ENCODE results near the gene QSOX1.
"Not testable (repeated sequence)": the region's sequence is repeated elsewhere in the genome, so short reads cannot be mapped to it uniquely, and the experiment has no call there.

The QSOX1 gene

DNA sequence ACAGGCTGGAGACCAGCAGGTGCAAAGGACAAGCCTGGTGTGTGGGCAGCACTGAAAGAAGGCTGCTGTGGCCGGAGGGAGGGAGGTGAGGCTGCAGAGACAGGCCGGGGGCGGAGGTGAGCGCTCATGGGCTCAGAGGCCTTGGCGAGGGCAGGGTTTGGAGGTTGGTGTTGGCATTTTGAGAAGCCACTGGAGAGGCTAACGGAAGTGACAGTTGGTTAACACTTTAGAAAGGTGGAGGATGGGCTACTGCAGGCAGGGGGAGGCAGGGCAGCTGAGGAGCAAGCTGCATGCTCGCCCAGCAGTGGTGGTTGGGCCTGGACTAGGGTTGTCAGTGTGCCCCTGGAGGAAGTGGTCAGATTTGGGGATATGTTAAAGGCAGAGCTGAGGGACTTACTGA is 37.5 kb downstream of the QSOX1 start:
- DNase-seq, result no peak

DNA sequence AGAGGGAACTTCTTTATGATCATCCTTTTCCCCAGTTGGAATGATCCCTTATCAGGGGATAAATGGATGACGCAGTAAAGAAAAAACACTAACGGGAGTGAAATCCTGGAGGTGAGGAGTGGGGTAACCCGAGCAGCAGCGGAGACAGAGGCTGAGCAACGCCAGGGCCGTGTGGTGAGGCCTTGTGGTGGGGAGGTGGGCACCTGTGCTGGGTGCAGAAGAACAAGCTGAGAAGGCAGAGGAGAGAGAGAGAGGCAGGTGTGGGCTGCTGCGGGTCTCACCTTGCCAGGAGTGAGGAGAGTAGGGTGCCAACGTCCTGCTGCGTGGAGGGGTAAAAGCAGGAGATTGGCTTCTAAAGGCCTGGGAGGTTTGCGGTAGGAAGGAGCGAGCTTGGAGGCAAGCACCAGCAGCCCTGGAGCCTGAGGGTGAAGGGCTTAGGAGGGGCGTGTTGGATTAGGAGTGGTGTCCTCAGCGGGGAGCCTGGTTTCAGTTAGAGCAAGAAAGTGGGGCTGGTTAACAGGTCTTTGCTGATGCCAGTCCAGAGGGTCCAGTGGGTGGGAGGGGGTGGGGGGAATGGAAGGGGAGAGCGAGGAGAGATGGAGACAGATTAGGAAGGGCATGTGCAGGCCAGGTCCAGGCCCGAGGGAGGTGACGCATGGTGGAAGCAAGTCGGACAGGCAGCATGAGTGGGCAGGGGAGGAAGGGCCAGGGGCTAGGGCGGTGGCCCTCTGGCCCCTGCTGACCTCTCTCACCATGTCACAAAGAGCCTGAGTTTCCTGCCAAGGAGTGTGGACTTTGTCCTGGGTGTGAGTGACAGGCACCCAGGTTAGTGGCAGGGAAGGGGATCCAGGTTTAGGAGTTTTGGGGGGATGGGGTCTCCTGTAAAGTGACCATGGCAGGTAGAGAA is 38.7 kb downstream of the QSOX1 start:
- no peak for DNase-seq

- no peak for DNase-seq
Observed at GRCh38 chr1:180194048-180194425, 39.4 kb downstream of the QSOX1 start.

GRCh38 chr1:180194546-180195207 is 40.0 kb downstream of the QSOX1 start:
- peak; percentile 32 to 61 (median 51) for DNase-seq

DNA sequence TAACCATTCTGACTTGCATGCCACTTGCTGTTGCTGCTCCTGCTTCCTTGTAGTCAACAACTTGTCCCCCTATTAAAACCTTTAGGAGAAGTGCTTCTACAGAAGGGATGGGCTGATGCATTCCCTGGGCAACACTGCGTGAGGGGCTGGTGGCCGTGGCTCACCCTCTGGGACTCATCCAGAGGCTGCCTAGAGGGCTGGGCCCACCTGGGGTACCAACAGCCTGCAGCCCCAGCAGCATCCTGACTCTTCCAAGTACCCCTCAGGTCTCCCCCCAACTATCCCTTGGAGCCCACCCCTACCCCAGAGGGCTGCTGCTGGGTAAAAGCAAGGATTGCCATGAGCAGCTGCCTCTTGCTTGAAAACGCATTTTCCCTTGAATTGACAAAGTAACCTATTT is 40.7 kb downstream of the QSOX1 start:
- DNase-seq, result no peak

GRCh38 chr1:180195916-180196315 is 41.2 kb downstream of the QSOX1 start:
- no peak for DNase-seq

GRCh38 chr1:180196436-180197003 is 41.9 kb downstream of the QSOX1 start:
- DNase-seq, result no peak

DNA sequence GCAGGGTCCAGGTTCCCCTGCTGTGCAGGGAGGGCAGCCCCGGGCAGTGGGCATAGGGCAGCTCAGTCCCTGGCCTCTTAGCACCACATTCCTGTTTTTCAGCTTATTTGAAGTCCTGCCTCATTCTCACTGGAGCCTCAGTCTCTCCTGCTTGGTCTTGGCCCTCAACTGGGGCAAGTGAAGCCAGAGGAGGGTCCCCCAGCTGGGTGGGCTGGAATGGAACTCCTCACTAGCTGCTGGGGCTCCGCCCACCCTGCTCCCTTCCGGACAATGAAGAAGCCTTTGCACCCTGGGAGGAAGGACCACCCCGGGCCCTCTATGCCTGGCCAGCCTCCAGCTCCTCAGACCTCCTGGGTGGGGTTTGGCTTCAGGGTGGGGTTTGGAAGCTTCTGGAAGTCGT is 42.6 kb downstream of the QSOX1 start:
- DNase-seq, result no peak

- peak in 2 of 3 experiments; percentile 5 to 9 for DNase-seq
Observed at GRCh38 chr1:180198196-180198595, 43.5 kb downstream of the QSOX1 start.

- no peak for DNase-seq
Observed at GRCh38 chr1:180198611-180199010, 43.9 kb downstream of the QSOX1 start.

DNA sequence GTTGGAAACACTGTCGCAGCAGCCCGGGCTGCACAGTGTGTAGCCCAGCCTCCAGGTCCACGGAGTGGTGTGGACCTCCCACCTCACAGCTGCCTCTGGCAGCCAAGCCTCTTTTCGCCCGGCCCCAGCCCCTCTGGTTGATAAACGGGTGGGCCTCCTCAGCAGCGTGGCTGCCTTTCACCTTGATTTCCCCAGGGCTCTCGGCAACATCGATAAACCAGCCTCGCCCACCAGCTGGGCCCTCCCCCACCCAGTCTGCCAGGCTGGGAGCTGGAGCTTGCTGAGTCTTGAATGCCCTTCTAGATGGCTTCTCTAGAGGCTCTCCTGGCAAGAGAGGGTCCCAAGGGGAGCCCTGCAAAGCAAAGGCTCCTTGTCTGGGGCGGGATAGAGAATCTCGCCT is 44.3 kb downstream of the QSOX1 start:
- no peak for DNase-seq

GRCh38 chr1:180201451-180202200 is 47.0 kb downstream of the QSOX1 start:
- DNase-seq, result no peak

DNA sequence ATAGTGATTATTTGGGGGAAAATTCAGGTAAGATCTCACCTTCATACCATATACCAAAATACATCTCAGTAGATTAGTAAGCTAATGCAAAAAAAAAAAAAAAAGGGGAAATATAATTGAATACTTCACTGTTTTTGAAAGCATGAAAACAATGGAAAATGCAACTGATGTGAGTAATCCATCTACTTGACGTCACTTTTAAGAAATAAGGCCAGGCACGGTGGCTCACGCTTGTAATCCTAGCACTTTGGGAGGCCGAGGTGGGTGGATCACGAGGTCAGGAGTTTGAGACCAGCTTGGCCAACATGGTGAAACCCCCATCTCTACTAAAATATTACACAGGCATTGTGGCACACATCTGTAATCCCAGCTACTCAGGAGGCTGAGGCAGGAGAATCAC is 47.9 kb downstream of the QSOX1 start:
- DNase-seq, result not testable (repeated sequence)

DNA sequence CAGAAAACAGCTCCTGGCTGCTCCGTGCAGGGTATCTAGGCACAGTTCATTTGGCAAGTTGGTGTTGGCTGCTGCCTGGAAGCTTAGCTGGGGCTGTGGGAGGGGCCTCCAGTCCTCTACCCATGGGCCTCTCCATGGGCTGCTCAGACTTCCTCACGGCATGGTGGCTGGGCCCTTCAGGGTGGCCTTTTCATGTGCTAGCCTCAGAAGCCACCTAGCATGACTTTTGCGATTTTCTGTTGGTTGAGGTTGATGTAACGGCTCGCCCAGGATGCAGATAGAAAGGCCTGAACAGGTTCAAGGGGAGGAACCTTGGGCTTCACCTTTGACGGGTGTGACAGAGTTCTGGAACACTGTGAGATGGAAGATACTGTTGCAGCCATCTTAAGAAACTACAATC is 49.6 kb downstream of the QSOX1 start:
- no peak for DNase-seq

DNA sequence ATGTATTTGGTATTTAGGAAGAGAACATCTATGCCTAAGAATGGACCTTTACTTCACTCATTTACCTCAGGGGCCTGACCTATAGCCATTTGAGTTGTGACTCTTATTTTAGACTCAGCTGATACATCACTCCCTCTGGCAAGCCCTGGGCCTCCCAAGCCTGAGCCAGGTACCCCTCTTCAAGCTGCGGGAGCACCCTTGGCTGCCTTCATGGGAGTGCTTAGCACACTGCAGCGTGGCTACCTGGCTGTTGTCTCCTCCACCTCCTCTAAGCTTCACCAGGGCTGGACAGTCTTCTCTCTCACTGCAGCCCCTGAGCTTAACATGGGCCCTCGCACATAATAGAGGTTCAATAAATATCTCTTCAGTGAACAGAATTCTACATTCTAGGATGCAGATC is 51.9 kb downstream of the QSOX1 start:
- no peak for DNase-seq

GRCh38 chr1:180208264-180208663 is 53.6 kb downstream of the QSOX1 start:
- no peak for DNase-seq

GRCh38 chr1:180210008-180210620 is 55.4 kb downstream of the QSOX1 start:
- DNase-seq, result no peak

DNA sequence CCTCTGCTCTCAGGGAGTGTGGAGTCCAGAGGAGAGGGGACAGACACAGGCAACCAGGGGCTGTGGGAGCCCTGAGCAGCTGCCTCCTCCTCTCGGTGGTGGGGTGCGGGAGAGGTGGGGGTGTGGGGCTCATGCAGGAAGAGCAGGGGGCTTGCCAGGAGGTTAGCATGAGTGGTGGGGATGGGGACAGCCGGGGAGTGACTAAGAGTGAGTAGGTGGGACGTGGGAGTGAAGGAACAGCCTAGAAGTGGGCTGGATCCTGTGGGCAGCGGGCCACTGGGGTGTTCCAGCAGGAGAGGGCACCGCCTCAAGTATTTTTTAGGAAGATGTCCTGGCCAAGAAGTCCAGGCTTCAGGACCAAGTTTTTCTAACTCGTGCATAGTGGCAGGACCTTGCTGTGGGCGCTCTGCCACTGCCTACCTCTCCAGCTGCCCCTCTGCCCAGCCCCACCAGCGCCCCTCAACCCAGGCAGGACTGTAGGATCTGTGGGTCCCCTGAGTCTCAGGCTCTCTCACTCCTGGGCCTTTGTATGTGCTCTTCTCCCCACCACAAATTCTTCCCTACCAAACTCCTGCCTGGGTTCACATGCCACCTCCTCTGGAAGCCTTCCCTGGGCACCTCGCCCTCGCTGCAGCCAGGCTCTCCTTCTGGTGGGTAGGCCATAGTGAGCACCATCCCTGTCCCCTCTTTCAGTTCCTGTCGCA is 56.6 kb downstream of the QSOX1 start:
- no peak for DNase-seq

GRCh38 chr1:180211860-180212229 is 57.2 kb downstream of the QSOX1 start:
- DNase-seq, result no peak

GRCh38 chr1:180213401-180214170 is 58.9 kb downstream of the QSOX1 start:
- DNase-seq, result no peak

DNA sequence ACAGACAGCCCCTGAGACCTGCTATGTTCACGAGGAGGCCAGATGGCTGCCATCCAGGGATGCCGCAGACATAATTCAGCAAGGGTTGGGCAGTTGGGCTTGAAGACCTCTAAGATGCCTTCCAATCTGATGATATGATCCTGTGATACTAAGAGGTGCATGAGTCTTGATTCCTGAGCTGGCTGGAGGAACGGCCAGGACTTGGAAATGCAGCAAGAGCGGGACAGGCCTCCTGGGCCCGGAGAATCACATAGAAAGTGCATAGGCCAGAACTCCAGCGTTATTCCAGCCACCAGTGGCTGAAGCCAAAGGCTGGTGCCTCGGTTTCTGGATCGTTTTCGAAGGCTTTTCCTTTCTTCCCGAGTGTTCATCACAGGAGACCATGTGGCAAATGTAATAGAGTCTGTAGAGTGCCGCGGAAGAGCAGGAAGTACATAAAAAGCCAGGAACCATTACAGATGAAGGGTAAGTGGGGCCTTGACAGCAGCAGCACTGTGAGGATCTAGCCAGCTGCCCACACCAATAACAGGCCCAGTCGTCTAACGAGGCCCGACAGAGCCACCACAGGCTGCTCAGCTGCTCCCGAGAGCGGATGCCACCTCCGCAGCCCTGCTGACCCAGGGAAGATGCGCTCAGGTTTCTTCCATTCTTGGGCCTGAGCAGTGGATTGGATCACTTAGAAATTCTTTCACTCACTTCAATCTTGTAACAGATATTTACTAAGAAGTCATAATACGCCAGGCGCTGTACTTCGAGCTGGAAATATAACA is 61.4 kb downstream of the QSOX1 start:
- no peak for DNase-seq
